GM12878 (cell line): Measurements from ENCODE around the gene ANTXR1. TPM values are rescaled to one million over a fixed set of nuclear protein-coding genes. Genes with fewer than 3 reads are reported as not detected.

Experiments used
- ATF2 ChIP-seq: IDR thresholded peaks from 2 replicates; pipeline ENCODE4 v1.6.1; 2012; ENCODE audit warnings: low read length, inconsistent platforms
- EP300 ChIP-seq, 2 experiments: fragments of 150-350 bp in 1 of 2; IDR thresholded peaks; 2 replicates each; pipeline ENCODE4 v1.6.1; 2011 to 2012; ENCODE audit warnings: low read depth in 2 of 2, low read length in 2 of 2, borderline replicate concordance in 1 of 2, improper control_type of control experiment in 1 of 2, inconsistent platforms in 1 of 2; ENCODE audit not compliant: control insufficient read depth in 1 of 2
- IRF4 ChIP-seq: IDR thresholded peaks from 2 replicates; pipeline ENCODE4 v1.6.1; 2011; ENCODE audit warnings: low read depth, low read length
- MTA3 ChIP-seq: IDR thresholded peaks from 2 replicates; pipeline ENCODE4 v1.6.1; 2012; ENCODE audit warnings: low read length, inconsistent platforms, borderline replicate concordance
- NR2C2 ChIP-seq: IDR thresholded peaks from 2 replicates; pipeline ENCODE4 v1.6.1; 2011; ENCODE audit warnings: borderline replicate concordance, low read depth; ENCODE audit not compliant: control insufficient read depth, insufficient read length
- SUZ12 ChIP-seq: fragments of 200-600 bp; sonication (generic); IDR thresholded peaks from one replicate; pipeline ENCODE4 v1.6.1; 2018; ENCODE audit warnings: antibody characterized with exemption, mild to moderate bottlenecking; ENCODE audit not compliant: unreplicated experiment
- USF2 ChIP-seq: IDR thresholded peaks from 2 replicates; pipeline ENCODE4 v1.6.1; 2011; ENCODE audit warnings: low read depth, low read length, improper control_type of control experiment, borderline replicate concordance
- YBX1 ChIP-seq: fragments of 450-650 bp; IDR thresholded peaks from 2 replicates; pipeline ENCODE4 v1.6.1; 2016; ENCODE audit warnings: antibody characterized with exemption
- ZNF24 ChIP-seq: fragments of 450-650 bp; IDR thresholded peaks from 2 replicates; pipeline ENCODE4 v1.6.1; 2017; ENCODE audit warnings: antibody characterized with exemption, mild to moderate bottlenecking
- ZNF687 ChIP-seq: fragments of 450-650 bp; IDR thresholded peaks from 2 replicates; pipeline ENCODE4 v1.6.1; 2017; ENCODE audit warnings: mild to moderate bottlenecking, moderate library complexity
- polyA plus RNA-seq, 11 experiments: library from polyadenylated mRNA; depleted of rRNA in 4 of 11; unstranded in 6 of 11; stranded (reverse) in 5 of 11; fragments of >200 nt; fragmentation: Nextera tagmentation in 4 of 11; fragmentation: Illumina TruSeq in 1 of 11; extraction: Ambion mirVana in 4 of 11; extraction: Trizol in 1 of 11; gene quantifications; 1 replicate in 1 of 11; 2 replicates in 10 of 11; pipeline versions ENCODE4 v1.2.1 to v1.2.3, GENCODE V29; 2011 to 2016; ENCODE audit warnings: inconsistent platforms in 2 of 11, missing spikeins in 2 of 11, low read depth in 1 of 11
- total RNA-seq, 4 experiments: library from RNA; depleted of rRNA in 3 of 4; stranded (reverse); fragments of >200 nt in 3 of 4; fragmentation: Illumina TruSeq in 1 of 4; extraction: Trizol in 1 of 4; gene quantifications; 2 replicates each; pipeline versions ENCODE4 v1.2.1 to v1.2.3, GENCODE V29; 2013 to 2021

The ANTXR1 gene
- total and polyA plus RNA-seq, 10 of the 15 experiments (the other 5 are each of a cell fraction or from before 2014, with no cell fraction given): 0.09 to 0.26 TPM; not detected in 8

- TF ChIP-seq NR2C2 (no peak), USF2 (no peak), IRF4 (no peak), ATF2 (no peak), YBX1 (no peak), ZNF687 (no peak), SUZ12 (no peak), ZNF24 (no peak), MTA3 (no peak), EP300 (IDR thresholded peaks at IDR 0.05; ENCODE audit: borderline replicate concordance in 1 of 2, control insufficient read depth in 1 of 2, low read depth in 2 of 2, low read length in 2 of 2) (no peak)
These were observed 17.9 kb downstream of the ANTXR1 start (continued) for GRCh38 chr2:69030800-69031428.
